Activated CD8-positive, alpha-beta memory T cell treated with anti-CD3 and anti-CD28 coated beads, Interleukin-2, amount 50 U/mL, for 24 hours (primary cell): Measurements from ENCODE around the gene MGAT4C.
"Not testable (repeated sequence)": the region's sequence is repeated elsewhere in the genome, so short reads cannot be mapped to it uniquely, and the experiment has no call there.

ENCODE experiments used
- DNase-seq: peaks from one replicate; pipeline ENCODE4 v3.0.0-alpha.2; 2020; ENCODE audit errors: extremely low read depth

MGAT4C gene

DNA sequence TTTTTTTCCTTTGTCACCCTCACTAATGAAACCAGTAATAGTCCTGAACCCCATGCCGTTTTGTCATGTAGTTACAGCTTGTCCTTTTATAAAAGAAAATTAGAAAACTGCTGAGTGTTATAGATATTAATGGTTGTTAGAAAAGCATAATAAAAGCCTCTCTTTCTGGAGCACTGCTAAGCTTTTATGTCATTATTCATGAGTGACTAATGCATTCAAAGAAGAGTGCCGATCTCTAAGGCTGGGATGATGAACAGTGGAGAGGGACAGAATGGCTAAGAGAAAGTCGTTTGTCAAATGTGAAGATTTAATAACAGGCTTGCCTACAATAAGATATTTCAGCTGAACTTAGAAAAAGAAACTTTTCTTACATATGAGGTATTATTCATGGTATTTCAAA lies 121.6 kb downstream of the MGAT4C start:
- DNase-seq: no peak

DNA sequence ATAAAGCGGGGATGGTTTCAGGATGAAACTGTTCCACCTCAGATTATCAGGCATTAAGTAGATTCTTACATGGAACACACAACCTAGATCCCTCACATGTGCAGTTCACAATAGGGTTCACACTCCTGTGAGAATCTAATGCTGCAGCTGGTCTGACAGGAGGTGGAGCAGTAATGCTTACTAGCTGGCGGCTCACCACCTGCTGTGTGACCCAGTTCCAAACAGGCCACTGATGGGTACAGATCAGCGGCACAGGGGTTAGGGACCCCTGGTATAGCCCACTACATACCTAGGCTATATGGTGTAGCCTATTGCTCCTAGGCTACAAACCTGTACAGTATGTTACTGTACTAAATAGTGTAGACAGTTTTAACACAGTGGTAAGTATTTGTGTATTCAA lies 129.3 kb downstream of the MGAT4C start:
- DNase-seq: not testable (repeated sequence)

DNA sequence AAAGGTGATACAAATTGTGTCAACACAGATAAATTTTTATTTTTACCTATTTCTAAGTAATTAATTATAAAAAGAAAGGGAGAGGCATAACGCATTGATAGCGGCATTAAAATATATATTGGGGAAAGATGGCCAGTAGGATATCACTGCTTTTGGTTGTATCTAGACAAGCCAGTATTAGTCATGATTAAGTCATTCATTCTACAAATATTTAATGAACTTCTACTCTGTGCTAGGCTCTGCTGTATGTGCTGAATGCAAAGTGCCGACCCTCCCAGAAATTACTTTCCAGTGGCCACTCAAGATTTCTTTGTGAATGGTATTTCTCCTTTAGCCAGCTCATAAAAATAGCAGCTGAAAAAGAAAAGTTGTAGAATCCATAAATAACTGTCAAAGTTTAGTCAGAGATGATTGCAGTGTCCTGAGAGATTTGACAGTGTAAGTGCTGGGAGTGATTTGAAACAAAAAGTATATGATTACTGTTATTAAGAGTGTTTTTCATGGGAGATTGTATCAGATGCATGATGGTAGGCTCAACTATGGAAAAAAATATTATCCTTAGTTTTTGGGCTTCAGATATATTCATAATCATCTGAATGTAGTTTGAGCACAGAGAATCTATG lies 133.2 kb downstream of the MGAT4C start:
- DNase-seq: no peak

DNA sequence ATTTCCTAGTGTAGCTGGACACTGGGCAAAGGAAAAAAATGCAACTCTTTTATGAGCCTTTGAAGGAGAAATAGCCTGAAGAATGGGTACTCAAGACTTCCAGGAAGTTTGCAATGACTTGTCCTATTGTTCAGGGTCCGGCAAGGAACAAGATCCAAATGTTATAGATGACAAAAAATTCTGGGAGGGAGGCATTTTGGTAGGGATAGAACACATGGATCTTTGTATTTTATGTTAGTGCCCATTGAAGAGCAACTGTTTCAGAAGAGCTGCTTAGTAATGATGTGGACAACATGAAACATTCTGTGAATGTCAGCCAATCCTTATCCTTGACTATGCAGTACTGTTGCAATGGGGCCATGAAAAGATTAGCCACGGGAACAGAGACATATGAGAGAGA lies 138.0 kb downstream of the MGAT4C start:
- DNase-seq: no peak

DNA sequence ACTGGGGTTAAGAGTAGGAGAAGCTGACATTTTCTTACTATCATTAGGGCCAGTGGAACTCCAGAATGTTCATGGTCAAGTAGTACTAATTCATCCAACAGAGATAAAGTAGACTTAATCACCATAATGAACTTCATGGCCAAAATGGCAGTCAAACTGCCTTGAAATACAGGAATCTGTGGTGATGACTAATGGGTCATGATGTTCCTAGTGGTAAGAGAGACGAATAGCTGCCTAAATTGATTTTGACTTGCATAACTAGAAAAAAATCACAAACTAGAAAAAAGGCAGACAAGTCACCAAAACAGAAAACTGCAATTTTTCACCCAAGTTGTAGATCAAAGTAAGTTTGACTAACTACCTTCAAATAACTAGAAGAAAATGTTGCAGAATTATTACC lies 138.5 kb downstream of the MGAT4C start:
- DNase-seq: no peak

DNA sequence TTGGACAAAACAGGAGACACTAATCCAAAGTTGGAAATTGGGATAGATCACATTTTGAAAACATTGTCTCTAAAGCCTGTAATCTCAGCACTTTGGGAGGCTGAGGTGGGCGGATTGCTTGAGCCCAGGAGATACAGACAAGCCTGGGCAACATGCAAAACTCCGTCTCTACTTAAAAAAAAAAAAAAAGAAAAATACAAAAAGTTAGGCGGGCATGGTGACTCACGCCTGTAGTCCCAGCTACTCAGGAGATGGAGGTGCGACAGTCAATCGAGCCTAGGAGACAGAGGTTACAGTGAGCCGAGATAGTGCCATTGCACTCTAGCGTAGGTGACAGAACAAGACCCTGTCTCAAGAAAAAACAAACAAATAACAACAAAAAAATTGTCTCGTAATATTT lies 152.1 kb downstream of the MGAT4C start:
- DNase-seq: no peak

DNA sequence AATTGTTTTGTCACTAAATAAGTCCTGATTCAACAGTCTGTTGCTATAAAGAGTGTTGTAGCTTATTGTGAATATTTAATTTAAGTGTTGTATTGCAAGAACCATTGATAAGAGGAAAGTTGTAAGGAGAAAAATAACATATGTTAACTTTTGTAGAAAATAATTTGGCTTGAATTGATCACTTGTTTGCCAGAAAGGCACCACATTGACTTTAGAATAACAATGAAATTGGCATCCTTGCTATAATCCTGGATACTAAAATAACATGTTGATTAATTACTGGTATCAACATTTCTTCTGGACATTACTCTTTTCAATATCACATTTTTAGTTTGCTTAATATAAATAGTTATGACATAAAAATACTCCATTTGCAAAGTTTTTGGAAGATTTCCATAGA lies 159.0 kb downstream of the MGAT4C start:
- no peak for DNase-seq

DNA sequence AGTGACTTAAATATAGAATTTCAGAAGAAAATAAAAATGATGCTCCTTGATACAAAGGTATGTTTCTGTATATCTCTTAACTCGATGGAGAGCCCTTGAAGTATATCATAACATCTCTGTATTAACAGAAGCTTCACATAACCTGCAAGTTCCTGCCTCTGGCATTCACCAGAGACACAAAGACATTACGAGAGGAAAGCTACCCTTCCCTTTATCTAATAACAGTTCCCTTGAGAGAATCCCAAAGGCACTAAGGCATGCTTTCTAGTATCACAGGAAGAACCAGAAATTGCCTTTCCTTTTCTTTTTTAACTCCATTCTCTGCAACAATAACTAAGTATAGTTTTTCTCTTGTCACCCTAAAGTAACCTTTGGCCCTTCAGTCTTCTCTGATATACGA lies 164.5 kb downstream of the MGAT4C start:
- no peak for DNase-seq

DNA sequence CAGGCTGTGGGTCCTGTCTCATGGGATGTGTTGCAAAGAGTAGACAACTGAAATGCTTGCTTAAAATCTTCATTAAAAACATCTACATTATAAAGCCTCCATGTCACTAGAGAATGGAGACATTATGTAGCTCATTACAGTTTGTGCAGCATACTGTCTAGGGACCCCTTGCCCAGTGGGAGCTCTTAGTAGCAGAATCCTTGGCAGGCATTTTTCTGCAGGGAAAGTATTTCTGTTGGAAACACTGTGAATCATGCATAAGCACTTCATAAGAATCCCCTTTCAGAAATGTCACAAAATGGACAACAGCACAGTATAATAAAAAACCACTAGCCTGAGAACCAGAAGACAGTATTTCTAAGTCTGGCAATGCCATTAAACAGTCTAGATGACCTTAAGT lies 174.3 kb downstream of the MGAT4C start:
- DNase-seq: no peak

DNA sequence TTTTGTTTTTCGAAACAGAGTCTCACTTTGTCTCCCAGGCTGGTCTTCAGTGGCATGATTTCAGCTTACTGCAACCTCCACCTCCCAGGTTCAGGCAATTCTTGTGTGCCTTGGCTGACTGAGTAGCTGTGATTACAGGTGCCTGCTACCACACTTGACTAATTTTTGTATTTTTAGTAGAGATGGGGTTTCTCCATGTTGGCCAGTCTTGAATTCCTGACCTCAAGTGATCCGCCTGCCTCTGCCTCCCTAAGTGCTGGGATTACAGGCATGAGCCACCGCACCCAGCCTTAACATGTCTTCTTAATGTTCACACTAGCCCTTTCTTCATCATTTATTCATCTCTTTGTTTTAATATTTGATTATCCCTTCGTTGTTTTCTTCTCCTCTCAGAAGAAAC lies 197.1 kb downstream of the MGAT4C start:
- not testable (repeated sequence) for DNase-seq

DNA sequence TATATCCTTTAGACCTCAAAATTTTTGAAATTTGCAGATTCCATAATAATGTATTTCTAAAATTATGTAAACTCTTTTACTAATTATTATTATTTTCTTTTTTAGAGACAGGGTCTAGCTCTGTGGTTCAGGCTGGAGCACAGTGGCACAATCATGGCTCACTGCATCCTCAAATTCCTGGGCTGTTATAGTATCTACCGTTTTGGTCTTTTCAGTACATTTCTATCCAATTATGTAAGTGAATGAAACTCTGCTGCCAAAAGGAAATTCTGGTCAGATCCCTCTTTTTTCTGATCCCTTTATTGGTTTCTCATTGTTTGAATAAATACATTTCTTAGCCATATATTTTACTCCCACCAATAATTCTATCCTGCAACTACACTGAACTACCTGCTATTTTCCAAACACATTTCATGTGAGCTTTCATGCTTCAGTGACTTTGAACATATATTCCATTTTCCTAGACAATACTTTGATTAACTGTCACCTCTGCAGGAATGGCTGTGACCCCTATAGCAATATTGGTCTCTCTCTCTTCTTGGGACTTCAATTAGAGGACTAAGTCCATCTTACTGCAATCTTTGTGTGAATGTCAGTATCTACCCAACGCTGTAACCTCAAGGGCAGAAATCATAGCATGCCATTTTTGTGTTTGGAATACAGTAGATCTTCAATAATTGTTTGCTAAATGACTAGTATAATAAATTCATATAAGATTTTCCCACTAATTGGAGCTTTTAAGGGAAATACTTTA lies 198.9 kb downstream of the MGAT4C start:
- DNase-seq: no peak

DNA sequence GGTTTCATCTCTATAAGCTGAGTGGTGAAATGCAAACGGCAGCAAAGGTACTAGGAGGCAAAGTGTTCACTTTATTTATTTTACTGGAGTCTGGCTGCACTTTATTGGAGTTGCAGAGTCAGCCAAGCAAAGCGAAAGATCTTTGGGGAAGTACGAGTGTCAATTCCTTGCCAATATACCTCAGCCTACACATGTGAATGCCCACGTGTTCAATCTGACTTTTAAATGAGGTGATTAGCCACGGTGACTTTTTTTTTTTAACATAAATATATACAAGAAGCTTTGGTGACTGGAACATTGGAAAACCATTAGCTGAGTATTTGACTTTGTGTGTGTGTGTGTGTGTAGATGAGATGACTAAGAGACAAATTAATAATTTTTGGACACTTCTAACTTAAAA lies 203.3 kb downstream of the MGAT4C start:
- no peak for DNase-seq

DNA sequence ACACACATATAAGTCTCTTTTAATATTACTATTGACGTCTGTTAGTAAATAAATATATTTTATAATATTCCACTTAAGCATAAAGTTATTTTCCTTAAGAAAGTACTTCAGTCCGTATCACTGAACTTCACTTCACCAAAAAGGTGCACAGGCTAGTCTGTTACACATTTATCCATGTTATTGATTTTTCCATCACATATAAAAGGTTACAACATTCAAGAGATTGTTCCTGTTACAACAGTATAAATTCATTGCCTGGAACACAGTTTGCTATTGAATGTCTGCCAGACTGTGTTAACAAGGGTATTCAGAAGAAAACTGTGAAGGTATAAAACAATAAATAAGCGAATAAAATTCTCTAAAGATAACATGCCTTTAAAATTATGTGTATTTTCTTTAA lies 206.2 kb downstream of the MGAT4C start:
- no peak for DNase-seq

DNA sequence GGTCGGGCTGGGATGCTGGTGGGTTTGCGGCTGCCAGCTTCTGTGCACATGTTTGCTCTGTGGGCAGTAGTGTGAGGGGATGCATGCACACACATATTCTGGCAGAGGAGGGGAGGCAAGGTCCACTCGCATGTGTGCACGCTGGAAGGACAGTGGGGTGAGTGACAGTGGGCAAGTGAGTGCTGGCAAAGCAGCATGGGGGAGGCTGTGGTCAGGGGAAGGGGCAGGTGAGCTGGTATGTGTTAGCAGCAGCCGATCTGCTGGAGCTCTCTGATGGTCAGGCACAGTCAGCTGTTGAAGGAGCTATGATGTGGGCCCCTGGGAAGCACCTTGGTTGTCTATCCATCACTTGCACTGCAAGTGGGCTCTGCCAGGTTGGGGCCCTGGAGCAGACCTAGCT lies 211.8 kb downstream of the MGAT4C start:
- no peak for DNase-seq

DNA sequence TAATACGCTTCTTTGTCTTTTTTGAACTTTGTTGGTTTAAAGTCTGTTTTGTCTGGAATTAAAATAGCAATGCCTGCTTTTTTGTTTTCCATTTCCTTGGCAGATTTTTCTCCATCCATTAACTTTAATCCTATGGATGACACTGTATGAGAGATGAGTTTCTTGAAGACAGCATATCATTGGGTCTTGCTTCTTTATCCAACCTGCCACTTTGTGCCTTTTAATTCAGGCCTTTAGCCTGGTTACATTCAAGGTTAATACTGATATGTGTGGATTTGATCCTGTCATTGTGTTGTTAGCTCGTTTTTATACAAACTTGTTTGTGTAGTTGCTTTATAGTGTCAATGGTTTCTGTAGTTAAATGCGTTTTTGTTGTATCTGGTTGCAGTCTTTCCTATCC lies 214.1 kb downstream of the MGAT4C start:
- no peak for DNase-seq

DNA sequence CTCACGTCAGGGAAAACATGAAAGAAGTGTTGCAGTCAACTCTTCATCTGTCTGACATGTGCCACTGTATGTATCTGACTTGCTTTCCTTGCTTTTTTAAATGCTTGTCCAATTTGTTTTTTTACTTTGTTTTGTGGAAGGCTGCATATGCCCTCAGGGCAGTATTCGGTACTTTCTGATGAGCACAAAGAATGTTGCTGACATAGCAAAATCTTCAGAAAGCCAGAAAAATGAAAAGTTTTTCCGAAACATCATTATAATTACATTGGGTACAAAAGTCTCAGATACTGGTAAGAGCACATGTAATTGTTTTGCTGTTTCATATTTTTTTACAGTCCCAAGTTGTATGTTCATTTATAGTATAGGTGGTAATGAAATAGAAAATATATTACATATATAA lies 237.8 kb downstream of the MGAT4C start:
- no peak for DNase-seq

DNA sequence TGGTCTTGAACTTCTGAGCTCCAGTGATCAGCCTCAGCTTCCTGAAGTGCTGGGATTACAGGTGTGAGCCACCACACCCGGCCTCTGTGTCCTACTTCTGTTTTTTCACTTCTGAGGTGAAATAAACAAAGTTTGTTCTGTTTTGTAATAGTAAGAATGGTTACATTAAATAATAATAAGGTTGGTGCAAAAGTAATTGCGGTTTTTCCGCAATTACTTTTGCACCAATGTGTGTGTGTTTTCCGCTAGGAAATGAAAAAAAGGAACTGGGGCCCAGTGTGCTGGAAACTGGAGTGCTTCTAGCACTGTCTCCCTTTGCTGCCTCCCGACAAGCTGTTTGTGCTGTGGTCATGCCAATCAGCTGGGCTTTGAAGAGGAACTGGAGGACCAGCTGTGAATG lies 241.2 kb downstream of the MGAT4C start:
- DNase-seq: no peak

DNA sequence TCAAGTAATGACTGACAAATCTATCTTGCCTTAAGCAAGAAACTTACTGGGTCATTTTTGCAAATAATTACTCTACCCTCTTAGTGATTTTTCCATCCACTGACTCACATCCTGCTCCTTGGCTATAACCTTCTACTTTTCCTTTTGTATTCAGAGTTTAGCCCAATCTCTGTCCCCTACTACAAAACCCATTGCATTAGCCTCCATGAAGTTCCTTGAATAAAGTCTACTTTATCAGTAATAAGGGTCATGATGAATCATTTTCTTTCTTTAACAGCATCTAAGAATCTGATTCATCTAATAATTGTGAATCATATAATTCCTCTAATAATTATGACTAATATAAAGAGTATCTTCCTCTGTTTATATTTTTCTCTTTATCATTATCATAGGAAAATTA lies 249.5 kb downstream of the MGAT4C start:
- DNase-seq: no peak

DNA sequence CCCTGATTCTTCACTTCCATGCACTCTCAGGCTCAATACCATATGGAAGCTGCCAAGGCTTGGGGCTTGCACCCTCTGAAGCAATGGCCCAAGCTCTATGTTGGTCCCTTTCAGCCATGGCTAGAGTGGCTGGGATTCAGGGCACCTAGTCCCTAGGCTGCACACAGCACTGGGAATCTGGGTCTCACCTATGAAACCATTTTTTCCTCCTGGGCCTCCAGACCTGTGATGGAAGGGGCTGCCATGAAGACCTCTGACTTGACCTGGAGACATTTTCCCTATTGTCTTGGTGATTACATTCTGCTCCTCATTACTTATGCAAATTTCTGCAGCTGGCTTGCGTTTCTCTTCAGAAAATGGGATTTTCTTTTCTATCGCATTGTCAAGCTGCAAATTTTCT lies 258.1 kb downstream of the MGAT4C start:
- DNase-seq: no peak

DNA sequence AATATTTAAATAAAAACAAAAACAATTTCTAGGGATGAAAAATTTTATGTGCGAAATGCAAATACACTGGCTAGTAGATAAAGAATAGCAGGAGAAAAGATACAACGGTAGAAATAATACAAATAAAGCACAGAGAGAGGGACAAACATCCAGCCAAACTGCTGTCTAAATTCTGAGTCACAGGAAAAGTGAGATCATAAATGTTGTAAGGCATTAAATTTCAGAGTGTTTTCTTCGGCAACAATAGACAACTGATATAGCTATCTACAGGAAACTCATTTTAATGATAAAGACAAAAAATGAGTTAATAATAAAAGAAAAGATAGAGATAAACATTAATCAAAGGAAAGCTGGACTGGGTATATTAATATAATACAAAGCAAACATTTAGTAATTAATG lies 259.9 kb downstream of the MGAT4C start:
- no peak for DNase-seq

DNA sequence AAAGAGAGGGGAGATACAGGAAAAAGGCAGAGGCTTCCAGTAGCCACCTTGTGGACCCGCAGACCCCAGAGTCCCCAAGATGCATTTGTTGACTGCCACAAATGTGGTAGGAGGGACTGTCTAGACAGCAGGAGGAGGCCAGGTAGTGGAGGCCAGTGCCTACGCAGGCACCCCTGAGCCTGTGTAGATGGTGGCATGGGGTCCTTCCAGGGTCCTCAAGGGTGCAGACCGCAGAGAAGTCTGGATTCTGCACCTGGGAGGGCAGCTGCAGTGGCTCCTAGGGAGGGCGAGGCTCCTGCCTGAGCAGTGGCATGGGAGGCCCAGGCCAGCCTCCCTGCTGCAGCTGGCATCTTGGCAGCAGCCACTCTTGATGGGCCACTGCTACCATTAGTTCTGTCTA lies 262.4 kb downstream of the MGAT4C start:
- no peak for DNase-seq

DNA sequence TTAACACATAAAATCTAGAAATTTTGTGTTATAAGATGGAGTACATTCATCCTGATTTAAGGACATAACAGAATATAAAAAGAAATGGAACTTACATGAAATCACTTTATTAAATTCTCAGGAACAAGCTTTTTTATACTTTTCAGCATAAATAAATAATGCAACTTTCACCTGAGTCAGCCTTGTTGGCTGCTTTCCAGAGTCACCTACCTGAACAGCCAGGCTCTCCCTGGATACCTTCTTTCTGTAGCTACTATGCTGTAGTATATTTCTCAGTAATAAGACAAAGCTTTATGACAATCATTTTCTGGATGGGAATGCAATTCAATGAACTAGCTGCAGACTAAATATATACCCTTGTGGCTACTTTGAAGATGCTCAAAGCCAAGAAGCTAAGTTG lies 270.2 kb downstream of the MGAT4C start:
- DNase-seq: no peak

DNA sequence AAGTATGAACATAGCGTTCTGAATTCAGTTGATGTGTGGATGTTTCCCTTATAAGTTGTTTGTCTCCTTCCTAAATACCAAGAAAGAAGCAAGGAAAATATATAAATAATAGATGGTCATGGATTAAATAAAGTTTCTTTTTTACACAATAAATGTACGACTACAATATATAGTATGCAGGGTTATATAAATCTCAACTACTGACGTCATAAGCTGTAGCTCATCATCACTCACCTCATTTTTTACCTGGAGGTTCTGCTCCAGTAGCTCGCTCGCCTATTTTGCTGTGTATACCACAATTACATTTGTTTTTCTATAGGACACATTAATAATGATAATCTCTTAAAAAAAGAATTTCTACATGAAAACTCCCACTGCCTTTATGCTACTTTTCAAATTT lies 272.6 kb downstream of the MGAT4C start:
- DNase-seq: no peak

DNA sequence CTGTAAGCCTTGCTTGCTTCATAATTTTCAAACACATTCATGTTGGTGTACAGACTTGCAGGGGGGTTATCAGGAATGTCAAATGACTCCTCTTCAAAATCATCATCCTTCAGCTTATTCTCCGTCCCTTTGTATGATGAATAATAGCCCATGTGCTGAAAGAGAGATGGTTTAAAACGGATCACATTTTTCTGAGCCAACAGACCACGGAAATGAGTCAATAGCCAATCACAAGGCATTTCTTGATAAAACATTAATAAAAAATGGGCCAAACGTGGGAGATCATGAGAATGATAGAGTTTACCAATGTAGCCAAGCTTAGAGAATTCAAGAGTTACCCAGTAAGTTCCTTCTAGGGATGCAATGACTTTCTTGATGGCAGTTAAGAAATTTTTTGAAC lies 276.6 kb downstream of the MGAT4C start:
- DNase-seq: no peak
